Effector CD8-positive, alpha-beta T cell (primary cell): ENCODE measurements around the gene GRPEL1.

Experiments
- DNase-seq: peaks from one replicate; lab custom pipeline; 2025; lab: John Stamatoyannopoulos, UW

The GRPEL1 gene

DNA sequence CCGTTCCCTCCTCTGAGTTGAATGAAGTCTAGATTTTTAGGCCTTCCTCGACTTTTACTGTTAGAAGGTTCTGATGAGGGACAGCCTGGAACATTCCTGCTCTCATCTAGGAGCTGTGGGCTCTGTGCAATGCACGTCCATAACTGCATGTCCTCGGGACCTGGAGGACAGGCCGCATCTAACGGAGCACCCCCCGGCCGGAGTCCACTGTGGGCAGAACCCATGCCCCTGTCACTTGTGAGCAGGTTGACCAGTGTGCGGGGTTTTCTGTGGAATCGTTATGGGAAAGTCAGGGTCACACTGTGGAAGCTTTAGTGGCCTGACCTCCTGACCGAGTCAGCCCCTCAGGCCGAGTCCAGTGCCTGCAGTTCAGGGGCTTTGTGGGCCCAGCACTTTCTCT lies 44.0 kb downstream of the GRPEL1 start:
- DNase-seq, result no peak

DNA sequence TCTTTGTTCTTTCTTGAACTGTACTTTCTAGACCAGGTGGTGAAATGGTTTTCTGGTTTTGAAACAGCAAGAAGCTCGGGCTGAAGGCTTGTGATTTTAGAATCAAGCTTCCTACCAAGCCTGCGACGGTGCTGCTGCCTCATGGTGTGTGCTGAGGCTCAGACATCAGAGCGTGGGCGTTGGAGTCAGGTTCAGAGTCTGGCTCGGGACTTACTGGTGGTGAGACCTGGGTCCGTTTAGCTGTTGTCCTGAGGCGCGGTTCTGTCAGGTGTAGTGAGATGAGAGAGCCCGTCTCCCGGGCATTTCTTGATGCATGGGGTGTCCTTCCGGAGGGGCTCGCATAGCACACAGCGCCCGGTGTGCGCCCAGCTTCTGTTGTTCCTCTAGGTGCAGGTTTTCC lies 44.4 kb downstream of the GRPEL1 start:
- DNase-seq, result no peak

DNA sequence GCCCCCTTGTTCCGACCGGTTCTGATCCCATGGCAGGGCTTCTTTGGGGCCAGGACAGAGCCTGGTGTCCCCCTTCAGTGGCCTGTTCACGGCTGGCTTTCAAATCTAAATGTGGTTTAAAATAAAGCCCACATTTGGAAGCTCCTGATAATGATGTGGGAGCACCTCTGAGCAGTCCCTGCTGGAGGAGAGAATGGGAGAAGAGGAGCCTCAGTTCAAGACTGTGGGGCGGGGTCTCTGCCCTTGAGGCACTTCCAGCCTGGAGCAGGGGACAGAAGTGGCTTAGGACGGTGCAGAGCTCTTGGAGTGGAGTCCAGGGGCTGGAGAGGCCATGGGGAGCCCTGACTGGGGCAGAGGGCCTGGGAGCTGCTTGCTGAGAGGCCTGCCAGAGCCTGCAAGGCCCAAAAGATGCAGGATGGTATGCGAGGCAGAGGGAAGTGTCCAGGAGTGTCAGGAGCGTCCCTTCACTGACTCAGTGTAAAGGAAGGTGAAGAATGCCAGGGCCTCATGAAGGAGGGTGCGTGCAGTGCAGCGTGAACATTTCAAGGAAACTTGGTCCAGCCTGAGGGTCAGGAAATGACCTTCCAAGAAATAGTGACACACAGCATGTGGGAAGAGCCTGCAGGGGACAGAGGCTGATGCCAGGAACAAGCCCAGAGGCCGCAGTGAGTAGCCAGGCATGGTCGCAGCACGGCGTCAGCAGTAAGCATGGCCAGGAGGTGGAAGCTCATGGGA lies 45.8 kb downstream of the GRPEL1 start:
- no peak for DNase-seq

DNA sequence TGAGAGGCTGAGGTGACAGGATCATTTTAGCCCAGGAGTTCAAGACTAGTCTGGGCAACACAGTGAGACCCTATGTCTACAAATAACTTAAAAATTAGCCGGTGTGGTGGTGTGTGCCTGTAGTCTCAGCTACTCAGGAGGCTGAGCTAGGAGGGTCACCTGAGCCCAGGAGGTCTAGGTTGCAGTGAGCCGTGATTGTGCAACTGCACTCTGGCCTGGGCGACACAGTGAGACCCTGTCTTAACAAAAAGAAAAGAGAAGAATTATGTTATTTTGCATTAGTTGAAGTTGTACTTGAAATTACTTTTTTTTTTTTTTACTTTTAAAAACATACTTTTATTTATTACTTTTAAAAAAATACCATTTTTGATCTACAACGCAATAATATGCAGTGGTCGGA lies 46.5 kb downstream of the GRPEL1 start:
- DNase-seq, result no peak

DNA sequence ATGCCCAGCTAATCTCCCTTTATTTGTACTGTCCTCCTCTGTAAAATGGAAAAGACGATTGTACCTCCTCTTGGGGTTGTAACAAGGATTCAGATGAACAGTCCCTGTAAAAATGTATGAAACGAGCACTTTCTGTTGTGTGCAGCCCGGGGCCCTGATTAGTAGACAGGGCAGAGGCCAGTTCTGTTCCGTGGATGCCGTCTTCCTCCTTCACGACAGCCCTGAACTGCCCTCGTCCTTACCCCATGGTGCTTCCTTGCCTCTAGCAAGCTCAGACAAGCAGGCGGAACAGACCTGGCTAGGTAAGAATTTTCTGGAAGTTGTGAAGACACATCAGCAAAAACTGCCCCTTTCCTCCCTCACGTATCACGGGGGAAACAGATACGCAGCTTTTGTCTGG lies 47.0 kb downstream of the GRPEL1 start:
- no peak for DNase-seq

DNA sequence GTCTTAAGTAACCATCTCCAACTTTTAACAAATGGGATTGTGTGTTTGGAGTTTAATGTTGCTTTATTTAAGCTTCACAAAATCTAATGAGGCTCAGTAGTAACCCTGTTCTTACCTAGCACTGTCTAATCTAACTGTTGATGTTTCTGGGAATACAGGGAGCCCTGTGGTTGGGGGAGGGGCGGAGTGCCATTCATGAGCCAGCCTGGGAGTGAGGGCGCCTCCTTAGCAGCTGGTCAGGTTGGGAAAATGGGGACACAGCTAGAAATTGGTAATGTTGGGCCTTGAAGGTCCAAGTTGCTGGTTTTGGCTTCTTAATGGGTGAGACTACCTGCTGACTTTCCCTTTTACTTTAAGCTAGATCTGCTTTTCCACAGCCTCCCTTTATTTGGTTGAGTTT lies 47.6 kb downstream of the GRPEL1 start:
- no peak for DNase-seq

DNA sequence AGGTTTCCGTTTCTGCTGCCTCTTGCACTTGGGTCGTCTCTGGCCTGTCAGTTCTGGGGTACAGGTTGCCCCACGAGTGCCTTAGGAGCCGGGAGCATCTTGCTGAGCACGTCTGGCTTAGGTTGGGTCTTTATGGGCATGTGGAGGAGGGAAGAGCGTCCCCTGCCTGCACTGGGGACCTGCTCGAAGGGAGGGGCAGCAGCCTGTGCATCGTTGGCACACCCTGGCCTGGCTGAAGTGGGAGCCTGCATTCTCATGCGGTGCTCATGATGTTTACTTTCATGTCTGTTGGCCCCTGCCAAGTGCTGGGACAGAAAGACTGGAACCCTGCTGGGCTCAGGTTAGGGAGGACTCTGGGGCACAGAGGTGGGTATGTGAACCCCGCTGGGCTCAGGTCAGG lies 48.5 kb downstream of the GRPEL1 start:
- DNase-seq, result no peak

DNA sequence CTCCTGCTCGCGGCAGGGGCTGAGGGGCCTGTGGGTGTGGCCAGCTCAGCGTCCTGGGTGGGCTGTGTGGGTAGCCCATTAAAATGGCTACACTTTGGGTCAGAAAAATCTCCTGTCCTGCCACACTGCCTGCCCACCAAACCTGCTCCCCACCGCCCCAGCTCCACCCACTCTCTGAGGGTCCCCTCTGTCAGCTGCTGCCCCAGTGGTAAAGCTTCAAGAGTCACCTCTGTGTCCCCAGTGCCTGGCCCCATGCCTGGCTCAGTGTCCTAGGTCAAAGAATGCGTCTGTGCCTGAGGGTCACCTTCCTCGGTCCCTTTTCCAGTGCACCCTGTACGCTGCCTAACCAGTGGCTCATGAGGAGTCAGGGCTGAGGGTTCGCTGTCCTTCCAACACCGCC lies 49.6 kb downstream of the GRPEL1 start:
- DNase-seq, result no peak

DNA sequence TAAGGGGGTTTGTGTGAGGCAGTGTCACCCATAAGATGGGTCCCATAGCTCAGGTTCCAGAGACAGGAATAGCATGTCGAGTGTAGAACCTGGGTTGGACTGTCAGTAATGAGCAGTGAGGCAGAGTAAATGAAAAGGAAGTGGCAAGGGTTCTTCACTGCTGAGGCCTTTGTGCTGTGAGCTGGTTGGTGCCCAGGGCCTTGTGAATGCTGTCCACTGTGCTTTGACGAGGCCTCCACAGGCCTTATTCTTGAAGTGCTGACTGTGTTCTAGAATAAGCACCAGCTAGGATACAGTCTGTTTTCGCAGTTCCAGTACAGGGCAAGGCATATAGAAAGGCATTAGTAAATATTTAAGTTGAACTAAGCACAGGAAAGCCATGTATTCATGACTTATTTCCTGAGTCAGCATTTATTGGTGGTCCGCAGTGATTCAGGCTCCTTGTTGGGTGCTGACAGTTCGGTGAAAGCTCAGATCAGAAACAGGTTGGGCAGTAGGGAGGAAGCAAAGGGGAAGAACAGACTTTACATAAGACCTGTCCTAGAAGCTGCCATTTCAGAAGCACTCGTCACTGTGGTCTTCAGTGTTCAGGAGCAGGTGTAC lies 50.3 kb downstream of the GRPEL1 start:
- no peak for DNase-seq

DNA sequence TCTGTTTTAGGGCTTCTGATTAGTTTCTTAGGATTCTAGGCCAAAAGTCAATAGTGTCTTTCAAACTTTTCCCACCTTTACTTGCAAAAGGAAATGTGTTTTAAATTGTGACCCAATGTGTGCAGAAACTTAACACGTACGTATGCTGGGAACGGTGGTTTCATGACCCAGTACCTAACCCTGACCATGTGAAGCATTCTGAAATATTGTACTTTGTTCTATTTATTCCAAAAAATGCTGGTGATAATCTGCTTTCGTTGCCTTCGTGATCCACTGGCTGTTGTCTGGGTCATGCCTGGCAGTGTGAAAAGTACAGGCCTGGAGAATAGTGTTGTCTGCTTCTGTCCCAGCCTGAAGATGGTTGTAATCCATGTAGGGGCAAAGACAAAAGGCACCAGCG lies 51.4 kb downstream of the GRPEL1 start:
- no peak for DNase-seq

DNA sequence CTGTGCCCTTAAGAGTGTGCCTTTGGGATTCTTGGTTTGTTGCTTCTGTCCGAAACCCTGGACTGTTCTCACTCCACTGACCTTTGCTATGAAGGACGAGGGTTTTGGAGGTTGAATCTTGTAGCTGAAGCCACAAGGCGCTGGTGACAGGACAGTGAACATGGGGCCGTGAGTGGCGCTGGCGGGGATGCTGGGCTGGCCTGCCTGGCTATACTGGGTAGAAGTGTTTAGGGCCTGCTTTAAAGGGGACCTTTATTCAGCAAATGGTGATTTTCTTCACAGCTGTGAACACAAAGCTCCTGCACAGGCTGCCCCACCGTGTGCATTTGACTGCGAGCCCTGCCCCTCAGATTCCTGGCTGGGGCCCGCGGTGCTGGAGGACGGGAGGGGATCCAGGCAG lies 51.8 kb downstream of the GRPEL1 start:
- no peak for DNase-seq

DNA sequence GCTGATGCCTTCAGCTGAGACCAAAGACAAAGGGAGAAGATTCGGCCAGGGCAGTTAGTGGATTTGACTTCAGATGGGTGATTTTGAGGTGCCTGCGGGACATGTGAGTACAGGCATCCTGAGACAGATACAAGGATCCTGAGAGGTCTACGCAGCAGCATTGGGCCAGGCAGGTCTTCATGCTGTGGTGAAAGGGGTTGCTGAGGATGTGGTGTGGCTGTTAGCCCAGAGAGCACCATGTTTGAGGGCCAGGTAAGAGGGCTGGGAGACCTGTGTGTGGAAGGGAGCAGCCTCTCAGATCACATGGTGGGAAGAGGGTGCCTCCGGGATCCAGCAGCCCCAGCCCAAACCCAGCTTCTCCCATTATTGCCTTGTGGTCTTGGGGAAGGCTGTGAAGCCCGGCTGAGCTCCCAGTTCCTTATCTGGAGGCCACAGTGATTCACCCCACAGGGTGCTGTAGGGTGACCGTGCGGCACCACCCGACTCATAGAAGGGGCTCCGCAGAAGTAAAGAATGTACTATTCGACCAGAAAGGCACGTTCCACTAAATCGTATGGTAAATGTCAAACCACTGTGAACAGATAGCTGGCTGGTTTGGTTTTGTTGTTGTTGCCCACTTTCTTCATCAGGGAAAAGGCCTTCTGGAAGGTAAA lies 52.4 kb downstream of the GRPEL1 start:
- DNase-seq, result no peak

DNA sequence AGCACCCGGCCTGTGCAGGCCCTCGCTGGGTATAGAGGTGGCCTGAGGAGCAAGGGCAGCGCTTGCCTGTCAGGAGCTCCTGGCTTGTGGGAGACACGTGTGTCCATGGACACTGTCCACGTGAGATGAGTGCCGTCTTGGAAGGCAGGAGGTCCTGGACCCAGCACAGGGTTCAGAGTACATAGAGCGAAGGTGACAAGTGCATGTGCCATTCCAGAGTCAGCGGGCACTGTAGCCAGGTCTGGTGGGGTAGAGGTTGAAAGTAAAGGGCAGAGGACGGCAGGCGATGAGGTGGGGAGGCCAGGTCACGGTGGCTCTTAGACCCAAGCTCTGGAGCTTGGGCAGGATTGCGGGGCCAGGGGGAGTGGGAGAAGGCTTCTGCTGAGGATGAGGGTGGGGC lies 53.0 kb downstream of the GRPEL1 start:
- DNase-seq, result no peak

DNA sequence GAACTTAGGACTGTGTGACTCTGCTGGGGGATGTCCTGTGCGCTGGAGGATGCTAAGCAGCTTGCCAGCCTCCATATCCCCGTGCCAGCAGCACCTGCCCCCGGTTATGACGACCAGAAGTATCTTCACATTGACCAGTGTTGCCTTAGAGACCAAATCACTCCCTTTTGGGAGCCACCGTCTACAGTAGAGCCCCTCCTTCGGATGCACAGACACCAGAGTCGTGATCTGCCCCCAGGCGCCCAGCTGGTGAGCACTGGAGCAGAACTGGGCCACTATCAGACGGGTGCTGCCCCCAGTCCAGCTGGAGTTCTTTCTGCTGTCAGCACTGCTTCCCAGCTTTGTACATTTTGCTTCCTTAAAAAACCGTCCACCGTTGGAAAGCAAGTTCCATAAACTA lies 54.7 kb downstream of the GRPEL1 start:
- DNase-seq, result no peak

DNA sequence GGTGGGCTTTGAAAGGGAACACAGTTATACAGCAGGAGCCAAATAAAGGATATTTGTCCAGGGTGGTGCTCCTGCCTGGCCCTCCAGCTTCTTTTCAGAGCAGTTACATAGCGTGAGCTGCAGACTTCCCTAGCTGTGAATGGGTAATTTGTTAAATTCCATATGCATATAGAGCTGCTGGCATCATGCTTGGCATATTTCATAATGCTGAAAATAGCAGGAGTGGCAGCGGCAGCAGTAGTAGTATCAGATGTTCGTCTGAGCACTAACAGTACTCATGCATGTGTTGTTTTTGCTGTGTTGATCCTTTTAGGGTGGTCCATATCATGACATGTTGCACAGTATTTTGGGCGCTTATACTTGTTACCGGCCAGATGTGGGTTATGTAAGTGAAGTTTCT lies 58.3 kb downstream of the GRPEL1 start:
- DNase-seq, result no peak
